K562 (cell line): ENCODE results near the gene RASL11A. TPM values are rescaled to one million over a fixed set of nuclear protein-coding genes. Genes with fewer than 3 reads are reported as not detected.

ENCODE experiments used
- ATAC-seq: fragments of 200-7000 bp; cut with Tn5 transposase; 3 replicates; pipeline ENCODE4 v1.9.1; 2020; ENCODE audit warnings: moderate library complexity
- BruUV-seq: library from RNA; stranded (reverse); fragments of 400-500 nt; replicated peaks from 2 replicates; lab custom pipeline; 2021; lab: Mats Ljungman, UMichigan
- CTCF ChIA-PET: fragments of 300-600 bp; formaldehyde crosslinking; extraction: SDS; loops from one replicate; lab custom pipeline; 2021; ENCODE audit warnings: low intra/inter-chr PET ratio; lab: Yijun Ruan, JAX
- POLR2A ChIA-PET: fragments of 300-600, 350-650 bp; sonication (Branson Sonifier 250); formaldehyde crosslinking; extraction: SDS; loops from one replicate; lab custom pipeline; 2021; ENCODE audit warnings: antibody characterized with exemption, inconsistent platforms; lab: Yijun Ruan, JAX
- DNase-seq, 4 experiments: peaks; one replicate each; pipeline versions ENCODE4 v3.0.0 to v3.0.0-alpha.2; 2011 to 2018; ENCODE audit warnings: low spot score in 3 of 4, mixed read lengths in 3 of 4; ENCODE audit errors: extremely low read depth in 1 of 4
- FAIRE-seq: peaks from 2 replicates; lab custom pipeline; 2011; peaks lifted over from hg19 to GRCh38; lab: Jason Lieb, UNC
- H2AFZ ChIP-seq: 2 replicates; pipeline ENCODE4 v1.6.0; 2011; ENCODE audit warnings: low read depth, low read length, control low read depth, inconsistent platforms
- H3K27ac ChIP-seq: fragments of 200-600 bp; 3 replicates; pipeline ENCODE4 v1.8.0; 2011; ENCODE audit warnings: low read depth, mild to moderate bottlenecking, control low read depth, inconsistent platforms, low read length, moderate library complexity, mixed read lengths; ENCODE audit errors: extremely low read depth
- H3K27me3 ChIP-seq, 2 experiments: fragments of 300-600 bp in 1 of 2; 2 replicates in 1 of 2; 3 replicates in 1 of 2; pipeline versions ENCODE4 v1.6.0 to v1.8.0; 2011; ENCODE audit warnings: inconsistent platforms in 2 of 2, low read length in 2 of 2, mild to moderate bottlenecking in 1 of 2, mixed read lengths in 1 of 2, moderate library complexity in 1 of 2; ENCODE audit not compliant: control insufficient read depth in 2 of 2, insufficient read depth in 2 of 2
- H3K36me3 ChIP-seq: fragments of 300-600 bp; 3 replicates; pipeline ENCODE4 v1.8.0; 2011; ENCODE audit warnings: mild to moderate bottlenecking, low read length, inconsistent platforms; ENCODE audit not compliant: control insufficient read depth, insufficient read depth
- H3K4me1 ChIP-seq, 2 experiments: fragments of 200-600 bp in 1 of 2; replicated peaks in 1 of 2; 2 replicates in 1 of 2; 3 replicates in 1 of 2; pipeline versions ENCODE4 v1.5.1 to v1.8.0; 2011; ENCODE audit warnings: inconsistent platforms in 2 of 2, low read length in 2 of 2, mild to moderate bottlenecking in 1 of 2, mixed read lengths in 1 of 2, moderate library complexity in 1 of 2; ENCODE audit not compliant: control insufficient read depth in 2 of 2, insufficient read depth in 2 of 2
- H3K4me2 ChIP-seq: 2 replicates; pipeline ENCODE4 v1.6.1; 2011; ENCODE audit warnings: low read length, control low read depth, inconsistent platforms, mixed read lengths; ENCODE audit not compliant: insufficient read depth
- H3K4me3 ChIP-seq: fragments of 200-600 bp; sonication (generic), shearing (Covaris generic); 2 replicates; pipeline ENCODE4 v1.5.1; 2016; ENCODE audit warnings: control low read depth, inconsistent platforms
- H3K79me2 ChIP-seq: fragments of 200-600 bp; 3 replicates; pipeline ENCODE4 v1.8.0; 2011; ENCODE audit warnings: low read length, inconsistent platforms; ENCODE audit not compliant: control insufficient read depth, insufficient read depth
- H3K9ac ChIP-seq, 2 experiments: 2 replicates each; pipeline versions ENCODE4 v1.6.0 to v1.6.1; 2011; ENCODE audit warnings: low read depth in 2 of 2, low read length in 2 of 2, control low read depth in 1 of 2, inconsistent platforms in 1 of 2, mild to moderate bottlenecking in 1 of 2, mixed read lengths in 1 of 2; ENCODE audit not compliant: insufficient read depth in 1 of 2
- H3K9me1 ChIP-seq: one replicate; pipeline ENCODE4 v1.6.0; 2011; ENCODE audit warnings: inconsistent platforms, mild to moderate bottlenecking, low read length, moderate library complexity; ENCODE audit not compliant: control insufficient read depth, insufficient read depth
- H3K9me3 ChIP-seq: replicated peaks from 2 replicates; pipeline ENCODE4 v1.5.1; 2011; ENCODE audit warnings: low read depth, low read length, inconsistent platforms; ENCODE audit not compliant: control insufficient read depth, insufficient read depth
- H4K20me1 ChIP-seq: replicated peaks from 2 replicates; pipeline ENCODE4 v1.6.1; 2011; ENCODE audit warnings: low read length, inconsistent platforms, mixed read lengths; ENCODE audit not compliant: control insufficient read depth, insufficient read depth
- GATA2 ChIP-seq: sonication (generic); formaldehyde crosslinking; IDR thresholded peaks from 2 replicates; pipeline ENCODE4 v1.4.0; 2020; ENCODE audit warnings: mild to moderate bottlenecking, missing genetic modification reagents
- GATAD2B ChIP-seq: fragments of 450-650 bp; IDR thresholded peaks from 2 replicates; pipeline ENCODE4 v1.6.1; 2017; ENCODE audit warnings: mild to moderate bottlenecking, borderline replicate concordance
- ILF3 ChIP-seq: fragments of 450-650 bp; IDR thresholded peaks from 2 replicates; pipeline ENCODE4 v1.6.1; 2018; ENCODE audit warnings: antibody characterized with exemption, mild to moderate bottlenecking, moderate library complexity, borderline replicate concordance
- SAP30 ChIP-seq: fragments of 200-600 bp; sonication (generic); IDR thresholded peaks from 2 replicates; pipeline ENCODE4 v1.6.1; 2012; ENCODE audit warnings: borderline replicate concordance, low read depth, mild to moderate bottlenecking, moderate library complexity, low read length, control low read depth, inconsistent platforms; ENCODE audit not compliant: insufficient read depth, poor library complexity, severe bottlenecking
- SMARCE1 ChIP-seq: fragments of 450-650 bp; IDR thresholded peaks from 2 replicates; pipeline ENCODE4 v1.7.1; 2016; ENCODE audit warnings: mild to moderate bottlenecking
- U2AF1 ChIP-seq: fragments of 200-400 bp; formaldehyde crosslinking; optimal IDR thresholded peaks from 2 replicates; pipeline ENCODE3; 2017; ENCODE audit warnings: mild to moderate bottlenecking, low read depth, low read length, moderate library complexity
- ZNF347 ChIP-seq: fragments of 450-650 bp; formaldehyde crosslinking; IDR thresholded peaks from 2 replicates; pipeline ENCODE4 v1.4.0; 2020; ENCODE audit warnings: low read depth, mild to moderate bottlenecking, moderate library complexity
- ZNF586 ChIP-seq: fragments of 450-650 bp; formaldehyde crosslinking; conservative IDR thresholded peaks from 2 replicates; pipeline ENCODE4 v1.4.0; 2020; ENCODE audit warnings: mild to moderate bottlenecking, moderate library complexity
- WGBS: fragments of 100-300 bp; shearing (Covaris generic); methylation state at CpG from one replicate; pipeline ENCODE4 v1.1.6; 2016; ENCODE audit warnings: low coverage, mixed read lengths; ENCODE audit not compliant: insufficient coverage; ENCODE audit errors: missing lambda C conversion rate; 5-methylcytosine and 5-hydroxymethylcytosine counted together
- in situ Hi-C: fragments of 300-500 bp; cut with MboI; formaldehyde crosslinking; loops from 4 replicates; pipeline ENCODE4 v1.15.0; 2018; ENCODE audit warnings: inconsistent platforms, mixed read lengths
- intact Hi-C: fragments of 100-400 bp; cut with micrococcal nuclease; formaldehyde crosslinking; loops from 2 replicates; pipeline ENCODE4 v1.14.2; 2022
- polyA plus RNA-seq, 8 experiments: library from polyadenylated mRNA; depleted of rRNA in 4 of 8; stranded (reverse) in 5 of 8; unstranded in 3 of 8; fragments of >200 nt; fragmentation: Nextera tagmentation in 2 of 8; fragmentation: Illumina TruSeq in 1 of 8; extraction: Ambion mirVana in 2 of 8; extraction: Trizol in 1 of 8; gene quantifications; 2 replicates each; pipeline versions ENCODE4 v1.2.1 to v1.2.3, GENCODE V29; 2011 to 2014; ENCODE audit warnings: inconsistent platforms in 1 of 8, missing spikeins in 1 of 8
- total RNA-seq, 7 experiments: library from RNA; depleted of rRNA in 6 of 7; stranded (reverse); fragments of >200 nt in 6 of 7; fragmentation: Illumina TruSeq in 2 of 7; extraction: Trizol in 2 of 7; gene quantifications; 2 replicates each; pipeline versions ENCODE4 v1.2.1 to v1.2.3, GENCODE V29; 2011 to 2021; ENCODE audit warnings: low replicate concordance in 1 of 7

Gene RASL11A
- total and polyA plus RNA-seq, 9 of the 15 experiments (the other 6 are each of a cell fraction or from before 2014, with no cell fraction given): 0.11 to 2.2 (median 1.5) TPM; not detected in 1

GRCh38 chr13:27266917-27267316, 3.7 kb upstream of the RASL11A start:
- DNase-seq: no peak
- H3K9me1 ChIP-seq: no peaks in the 10 kb centered on the region
- BruUV-seq: no TSS peak
- WGBS: 48% methylated on average over 2 of the region's 2 CpGs
- POLR2A ChIA-PET: no interaction called here
- TF ChIP-seq ZNF347 (CRISPR knock-in tag) (no peak), GATAD2B (no peak), SAP30 (no peak), ILF3 (no peak), GATA2 (no peak), ZNF586 (CRISPR knock-in tag) (no peak)
- no peak overlapping the region for H3K4me2 ChIP-seq
- no peaks in the 10 kb centered on the region for H4K20me1 ChIP-seq
- H3K79me2 ChIP-seq: no peaks in the 10 kb centered on the region
- H3K9ac ChIP-seq: no peak overlapping the region
- H3K27me3 ChIP-seq: no peaks in the 10 kb centered on the region
- no peaks in the 10 kb centered on the region for H3K36me3 ChIP-seq
- H3K27ac ChIP-seq: no peak overlapping the region
- H2AFZ ChIP-seq: no peak overlapping the region
- H3K9me3 ChIP-seq: no peaks in the 10 kb centered on the region
- peaks cover 3 to 17% of the 10 kb centered on the region in 2 experiments; a peak in 3 of 5 replicates for H3K4me1 ChIP-seq
- H3K4me3 ChIP-seq: no peak overlapping the region
- intact Hi-C loops: no loop called here
- in situ Hi-C loops: no loop called here
- ATAC-seq: no peak
- CTCF ChIA-PET: no interaction called here
- no peak for FAIRE-seq

DNA sequence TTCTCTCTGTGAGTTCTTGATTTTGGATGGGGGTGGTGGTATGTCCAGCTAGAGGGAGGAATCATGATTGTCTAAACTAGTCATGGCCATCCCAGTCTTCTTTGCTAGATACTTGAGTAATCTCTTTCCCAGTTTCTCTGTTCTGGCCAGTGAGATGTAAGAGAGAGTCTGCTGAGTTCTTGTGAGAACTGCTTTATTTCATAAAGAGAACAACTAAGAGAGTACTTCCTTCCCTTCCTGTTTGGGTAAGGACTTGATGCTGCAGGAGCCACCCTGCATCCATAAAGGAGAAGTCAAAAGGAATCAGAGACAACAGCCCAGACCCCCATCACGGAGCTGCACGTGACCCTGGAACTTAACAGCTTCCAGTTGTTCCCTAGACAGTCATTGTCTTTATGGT, 3.0 kb upstream of the RASL11A start:
- peaks cover 3 to 17% of the 10 kb centered on the region in 2 experiments; a peak in 3 of 5 replicates for H3K4me1 ChIP-seq
- POLR2A ChIA-PET: interaction anchor here (0.6 kb wide), 1 partner anchor 310 kb away, joined by 3 read pairs; no protein-coding TSS in a partner anchor
- ATAC-seq (no peak), FAIRE-seq (no peak), DNase-seq (no peak)
- H3K9me3 ChIP-seq: no peaks in the 10 kb centered on the region
- in situ Hi-C loops: no loop called here
- H3K4me3 ChIP-seq: no peak overlapping the region
- H3K36me3 ChIP-seq: no peaks in the 10 kb centered on the region
- no peak for TF ChIP-seq SMARCE1
- TF ChIP-seq U2AF1: no peak
- CTCF ChIA-PET: no interaction called here
- no peak overlapping the region for H3K27ac ChIP-seq
- no peaks in the 10 kb centered on the region for H3K9me1 ChIP-seq
- intact Hi-C loops: no loop called here
- no peaks in the 10 kb centered on the region for H3K27me3 ChIP-seq
- no peaks in the 10 kb centered on the region for H3K79me2 ChIP-seq
- H3K4me2 ChIP-seq: no peak overlapping the region
- H2AFZ ChIP-seq: no peak overlapping the region
- no TSS peak for BruUV-seq
- 24% methylated on average over 2 of the region's 2 CpGs for WGBS
- no peaks in the 10 kb centered on the region for H4K20me1 ChIP-seq
- no peak overlapping the region for H3K9ac ChIP-seq
